ENCODE results near the gene TMEM131. TPM values are rescaled to one million over a fixed set of nuclear protein-coding genes. Genes with fewer than 3 reads are reported as not detected.

TMEM131 gene
- total RNA-seq, 1 donor from 2014 or later, result 59.4 TPM

DNA sequence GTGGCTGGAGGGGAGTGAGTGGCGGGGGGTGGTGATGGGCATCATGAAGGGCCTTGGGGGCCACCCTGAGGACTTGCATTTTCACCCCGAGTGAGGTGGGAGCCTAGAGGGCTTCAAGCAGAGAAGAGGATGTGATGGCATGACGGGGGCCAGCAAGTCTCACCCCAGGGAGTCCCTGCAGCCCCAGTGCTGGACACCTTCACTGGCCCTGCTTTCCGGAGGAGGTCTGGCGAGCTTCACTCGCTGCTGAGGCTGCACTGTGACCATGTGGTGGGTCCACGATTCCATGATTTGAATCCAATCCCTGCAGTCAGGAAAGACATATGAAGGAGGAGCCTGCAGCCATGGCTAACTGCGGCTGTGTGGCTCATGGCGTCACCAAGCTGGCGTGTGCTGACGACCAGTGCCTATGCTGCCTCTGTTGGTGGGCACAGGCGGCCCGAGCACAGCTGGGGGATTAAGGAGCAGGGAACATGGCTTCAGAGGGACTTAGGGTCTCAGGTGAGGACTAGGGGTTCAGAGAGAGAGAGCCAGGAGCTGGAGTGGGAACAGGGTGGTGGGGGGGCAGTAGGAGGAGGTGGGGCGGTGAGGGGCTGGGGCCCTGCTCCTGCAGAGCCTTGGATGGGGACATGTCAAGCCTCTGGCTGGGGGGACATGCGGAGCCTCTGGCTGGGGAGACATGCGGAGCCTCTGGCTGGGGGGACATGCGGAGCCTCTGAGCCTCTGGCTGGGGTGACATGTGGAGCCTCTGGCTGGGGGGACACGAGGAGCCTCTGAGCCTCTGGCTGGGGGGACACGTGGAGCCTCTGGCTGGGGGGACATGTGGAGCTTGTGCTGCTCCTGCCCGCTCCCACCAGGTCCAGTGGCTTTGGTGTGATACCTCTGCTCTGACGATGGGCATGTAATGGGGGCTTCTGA is 278.8 kb downstream of the TMEM131 start:
- TF ChIP-seq EZH2 (IDR thresholded peaks at IDR 0.05) (no peak), EZH2phosphoT487 (IDR thresholded peaks at IDR 0.05) (no peak)
- TF ChIP-seq, protein P1, sequence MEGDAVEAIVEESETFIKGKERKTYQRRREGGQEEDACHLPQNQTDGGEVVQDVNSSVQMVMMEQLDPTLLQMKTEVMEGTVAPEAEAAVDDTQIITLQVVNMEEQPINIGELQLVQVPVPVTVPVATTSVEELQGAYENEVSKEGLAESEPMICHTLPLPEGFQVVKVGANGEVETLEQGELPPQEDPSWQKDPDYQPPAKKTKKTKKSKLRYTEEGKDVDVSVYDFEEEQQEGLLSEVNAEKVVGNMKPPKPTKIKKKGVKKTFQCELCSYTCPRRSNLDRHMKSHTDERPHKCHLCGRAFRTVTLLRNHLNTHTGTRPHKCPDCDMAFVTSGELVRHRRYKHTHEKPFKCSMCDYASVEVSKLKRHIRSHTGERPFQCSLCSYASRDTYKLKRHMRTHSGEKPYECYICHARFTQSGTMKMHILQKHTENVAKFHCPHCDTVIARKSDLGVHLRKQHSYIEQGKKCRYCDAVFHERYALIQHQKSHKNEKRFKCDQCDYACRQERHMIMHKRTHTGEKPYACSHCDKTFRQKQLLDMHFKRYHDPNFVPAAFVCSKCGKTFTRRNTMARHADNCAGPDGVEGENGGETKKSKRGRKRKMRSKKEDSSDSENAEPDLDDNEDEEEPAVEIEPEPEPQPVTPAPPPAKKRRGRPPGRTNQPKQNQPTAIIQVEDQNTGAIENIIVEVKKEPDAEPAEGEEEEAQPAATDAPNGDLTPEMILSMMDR (IDR thresholded peaks at IDR 0.05), result no peak
- no peaks in the 10 kb centered on the region for H3F3A ChIP-seq (ENCODE audit: low read depth)
- Mint-ChIP-seq H3K9me3 (no peaks in the 10 kb centered on the region), H3K4me3 (no peak overlapping the region), H3K36me3 (no peaks in the 10 kb centered on the region), H3K27ac (peak overlapping the region; percentile 23), H3K4me1 (peaks cover 17% of the 10 kb centered on the region), H3K27me3 (ENCODE audit: insufficient read depth, low read depth) (peaks cover 2% of the 10 kb centered on the region)
- H3K36me3 ChIP-seq, result no peaks in the 10 kb centered on the region
- H3K4me1 ChIP-seq, result no peaks in the 10 kb centered on the region
- no peak for DNase-seq (ENCODE audit: low spot score)
- H3K4me2 ChIP-seq, result no peak overlapping the region
- no peak overlapping the region for H3K4me3 ChIP-seq
- no peaks in the 10 kb centered on the region for H3K27me3 ChIP-seq
- H2AFZ ChIP-seq (replicated peaks), result no peak overlapping the region
- no peaks in the 10 kb centered on the region for H4K20me1 ChIP-seq (ENCODE audit: low read depth)
- no peaks in the 10 kb centered on the region for H3K79me2 ChIP-seq (ENCODE audit: low read depth)
- no peak overlapping the region for H3K9ac ChIP-seq
- H3K27ac ChIP-seq, result no peak overlapping the region
- no peaks in the 10 kb centered on the region for H3K9me3 ChIP-seq (ENCODE audit: low read depth)

DNA sequence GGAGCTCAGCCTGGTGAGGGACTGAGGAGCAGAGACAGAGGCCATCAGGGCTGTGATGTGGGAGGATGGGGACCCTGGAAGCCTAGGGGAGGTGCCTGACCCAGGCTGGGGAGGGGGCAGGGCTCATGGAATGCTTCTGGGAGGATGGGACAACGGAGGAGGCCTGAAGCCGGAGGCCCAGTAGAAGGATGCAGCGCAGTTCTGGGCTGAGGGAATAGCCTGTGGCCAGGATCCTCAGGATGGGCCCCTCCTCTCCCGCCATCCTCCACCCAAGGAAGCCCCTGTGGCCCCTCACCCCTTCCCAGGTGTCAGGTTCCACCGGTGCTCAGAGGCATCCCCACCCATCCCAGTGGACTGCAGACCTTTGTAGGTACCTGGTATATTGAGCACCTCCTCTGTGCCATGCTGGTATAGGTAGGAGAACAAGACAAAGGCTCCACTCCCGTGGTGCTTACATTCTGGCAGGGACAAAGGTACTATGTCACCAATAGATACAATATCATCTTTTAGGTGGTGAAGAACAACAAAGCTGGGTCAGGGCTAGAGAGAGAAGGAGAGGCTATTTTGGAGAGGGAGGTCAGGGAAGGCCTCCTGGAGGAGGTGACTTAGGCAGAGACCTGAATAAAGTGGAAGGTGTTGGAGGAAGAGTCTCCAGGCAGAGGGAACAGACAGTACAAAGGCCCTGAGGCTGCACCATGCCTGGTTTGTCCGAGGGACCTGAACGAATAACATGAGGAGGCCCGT is 279.6 kb downstream of the TMEM131 start:
- no peak overlapping the region for H3K4me2 ChIP-seq
- Mint-ChIP-seq H3K27me3 (ENCODE audit: insufficient read depth, low read depth) (peaks cover 2% of the 10 kb centered on the region), H3K36me3 (no peaks in the 10 kb centered on the region), H3K27ac (peak overlapping the region; percentile 46), H3K4me1 (peaks cover 21% of the 10 kb centered on the region), H3K4me3 (no peak overlapping the region), H3K9me3 (no peaks in the 10 kb centered on the region)
- no peak overlapping the region for H3K9ac ChIP-seq
- H3K9me3 ChIP-seq (ENCODE audit: low read depth), result no peaks in the 10 kb centered on the region
- no peaks in the 10 kb centered on the region for H3K4me1 ChIP-seq
- H3K36me3 ChIP-seq, result no peaks in the 10 kb centered on the region
- no peaks in the 10 kb centered on the region for H3K27me3 ChIP-seq
- H4K20me1 ChIP-seq (ENCODE audit: low read depth), result no peaks in the 10 kb centered on the region
- TF ChIP-seq, protein P1 (IDR thresholded peaks at IDR 0.05), result no peak
- TF ChIP-seq EZH2 (IDR thresholded peaks at IDR 0.05) (no peak), EZH2phosphoT487 (IDR thresholded peaks at IDR 0.05) (no peak)
- H3K27ac ChIP-seq, result no peak overlapping the region
- H3F3A ChIP-seq (ENCODE audit: low read depth), result no peaks in the 10 kb centered on the region
- no peak overlapping the region for H3K4me3 ChIP-seq
- no peak for DNase-seq (ENCODE audit: low spot score)
- H2AFZ ChIP-seq (replicated peaks), result no peak overlapping the region
- no peaks in the 10 kb centered on the region for H3K79me2 ChIP-seq (ENCODE audit: low read depth)

DNA sequence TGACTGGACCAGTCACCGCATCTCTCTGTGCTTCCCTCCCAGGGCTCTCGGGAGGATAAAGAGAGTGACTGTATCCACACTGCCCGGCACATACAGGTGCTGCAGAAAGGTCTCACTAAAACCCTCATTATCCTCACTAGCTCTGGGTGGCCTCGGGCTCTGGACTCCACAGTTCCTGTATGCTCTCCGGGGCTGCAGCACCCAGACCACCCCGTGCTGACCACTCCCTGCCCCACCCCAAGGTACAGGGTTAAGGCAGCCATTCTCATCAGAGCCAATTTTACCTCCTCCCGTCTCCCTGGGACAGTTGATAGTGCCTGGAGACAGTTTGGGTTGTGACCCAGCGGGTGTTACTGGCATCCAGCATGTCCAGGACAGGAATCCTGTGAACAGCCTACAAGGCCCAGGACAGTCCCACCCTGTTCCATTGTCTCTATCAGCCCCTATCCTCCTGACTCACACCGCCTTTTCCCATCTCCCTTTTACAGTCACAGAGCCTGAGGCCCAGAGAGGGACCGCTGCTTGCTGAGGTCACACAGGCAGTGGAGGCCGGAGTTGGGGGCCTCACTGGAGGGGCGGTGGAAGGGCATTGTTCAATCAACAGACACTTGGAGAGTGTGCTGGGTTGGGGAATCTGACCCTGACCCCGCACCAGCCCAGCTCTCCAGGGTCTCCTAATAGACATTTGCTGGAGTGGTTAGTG is 280.6 kb downstream of the TMEM131 start:
- Mint-ChIP-seq H3K36me3 (no peaks in the 10 kb centered on the region), H3K27me3 (ENCODE audit: insufficient read depth, low read depth) (peaks cover 2% of the 10 kb centered on the region), H3K9me3 (no peaks in the 10 kb centered on the region), H3K27ac (no peak overlapping the region), H3K4me1 (peaks cover 21% of the 10 kb centered on the region), H3K4me3 (no peak overlapping the region)
- no peak for DNase-seq (ENCODE audit: low spot score)
- Histone ChIP-seq H3K4me2 (no peak overlapping the region), H4K20me1 (ENCODE audit: low read depth) (no peaks in the 10 kb centered on the region), H3K79me2 (ENCODE audit: low read depth) (no peaks in the 10 kb centered on the region), H3K9ac (no peak overlapping the region), H3F3A (ENCODE audit: low read depth) (no peaks in the 10 kb centered on the region), H3K4me3 (no peak overlapping the region), H3K27me3 (no peaks in the 10 kb centered on the region), H3K4me1 (no peaks in the 10 kb centered on the region), H3K36me3 (no peaks in the 10 kb centered on the region), H3K27ac (no peak overlapping the region), H3K9me3 (ENCODE audit: low read depth) (no peaks in the 10 kb centered on the region), H2AFZ (replicated peaks) (no peak overlapping the region)
- TF ChIP-seq EZH2 (IDR thresholded peaks at IDR 0.05) (no peak), EZH2phosphoT487 (IDR thresholded peaks at IDR 0.05) (no peak)
- TF ChIP-seq, protein P1 (IDR thresholded peaks at IDR 0.05), result no peak
